ENCODE measurements around the gene CREB1. TPM values are rescaled to one million over a fixed set of nuclear protein-coding genes. Genes with fewer than 3 reads are reported as not detected.

CREB1 gene
- 10 to 100 TPM; 12.6 to 41.0 (median 32.9) TPM for total RNA-seq

- in situ Hi-C loops (cut with MboI; ENCODE audit: low pct_unique_long_range_greater_than_20kb in 2 of 9, low sequenced_read_pairs in 9 of 9, unreplicated experiment in 9 of 9), result no loop called here
- H3K27ac ChIP-seq, result peak within 1 kb of the TSS; percentile 98
- WGBS, 10 experiments, result 0 to 2% methylated on average over 7 to 21 of the region's 92 CpGs; no CpG with 5 or more reads in 8 of the 10 experiments
- peak; percentile 87 to 96 (median 94) for ATAC-seq (replicated peaks in 6 of 8)
- peak within 1 kb of the TSS; percentile 68 to 97 (median 88) for H3K4me3 ChIP-seq
- peaks cover 2 to 10% of the 10 kb centered on the region in 2 donors for H3K4me1 ChIP-seq (replicated peaks in 1 of 2)
Observed at GRCh38 chr2:207529330-207530159, at the start of gene CREB1. Gene CREB1, plus strand, starts transcription at chr2:207529962. Its CDS starts 25,674 bp downstream, at chr2:207555636.

DNA sequence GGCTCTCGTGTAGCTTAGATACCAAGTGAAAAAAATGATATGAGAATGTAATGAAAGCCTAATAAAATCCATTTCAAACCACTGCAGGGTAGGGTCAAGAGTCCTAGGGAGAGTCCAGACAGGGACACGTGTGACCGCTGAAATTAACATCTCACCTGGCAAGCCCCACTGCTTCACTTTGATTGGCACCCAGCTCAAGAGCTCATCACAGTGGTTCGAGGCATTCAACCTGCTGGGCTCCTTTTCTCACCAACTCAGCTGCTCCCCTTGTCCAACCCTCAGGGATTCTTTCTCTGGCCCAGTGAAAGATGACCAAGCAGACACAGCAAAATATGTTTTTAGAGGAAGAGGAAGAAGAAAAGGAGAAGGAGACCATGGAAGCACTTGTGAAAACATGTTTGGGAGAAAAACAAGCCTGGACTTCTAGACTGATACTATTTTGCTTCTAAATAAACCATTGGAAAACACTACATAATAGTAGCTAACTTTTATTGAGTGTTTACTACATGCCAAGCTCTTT lies 49.2 kb upstream of the CREB1 start:
- 39 to 97% (median 74%) methylated on average over 2 to 4 of the region's 4 CpGs; no CpG with 5 or more reads in 4 of the 10 experiments for WGBS, 10 experiments
- Histone ChIP-seq H3K4me3 (no peak overlapping the region), H3K4me1 (replicated peaks in 1 of 2) (no peaks in the 10 kb centered on the region), H3K27ac (no peak overlapping the region)
- no peak for ATAC-seq (replicated peaks in 6 of 8)
- in situ Hi-C loops (cut with MboI; ENCODE audit: low pct_unique_long_range_greater_than_20kb in 2 of 9, low sequenced_read_pairs in 9 of 9, unreplicated experiment in 9 of 9), result loop anchor here in 5 of 9 experiments (25.0 kb wide), 3 partner anchors 493 to 793 kb away; no protein-coding TSS in a partner anchor

- no peak for ATAC-seq (replicated peaks in 6 of 8)
- no peak overlapping the region for H3K4me3 ChIP-seq
- no peak overlapping the region for H3K27ac ChIP-seq
- 50 to 90% (median 86%) methylated on average over 1 to 3 of the region's 3 CpGs; no CpG with 5 or more reads in 3 of the 10 experiments for WGBS, 10 experiments
- no peaks in the 10 kb centered on the region for H3K4me1 ChIP-seq (replicated peaks in 1 of 2)
- in situ Hi-C loops (cut with MboI; ENCODE audit: low pct_unique_long_range_greater_than_20kb in 2 of 9, low sequenced_read_pairs in 9 of 9, unreplicated experiment in 9 of 9), result loop anchor here in 5 of 9 experiments (25.0 kb wide), 3 partner anchors 495 to 795 kb away; no protein-coding TSS in a partner anchor
Observed at GRCh38 chr2:207481924-207482323, 47.8 kb upstream of the CREB1 start.

DNA sequence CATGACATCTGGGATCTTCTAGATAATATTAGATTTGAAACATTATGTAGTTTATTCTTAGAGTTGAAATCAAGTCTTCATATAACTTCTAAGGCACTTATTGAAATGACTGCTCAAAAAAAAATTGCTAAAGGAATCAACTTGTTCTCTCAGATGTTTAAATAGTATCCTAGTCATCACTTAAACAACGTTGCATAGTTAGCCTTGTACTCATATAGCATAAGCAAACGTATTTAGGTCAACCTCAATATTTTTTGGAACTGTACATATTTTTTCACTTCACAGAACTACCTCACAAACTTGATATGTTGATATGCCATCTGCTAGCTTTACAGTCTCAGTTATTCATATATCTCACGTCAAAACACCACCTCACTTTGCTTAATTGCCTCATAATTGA lies 47.1 kb upstream of the CREB1 start:
- H3K27ac ChIP-seq, result no peak overlapping the region
- H3K4me3 ChIP-seq, result no peak overlapping the region
- WGBS, 10 experiments, result 50 to 97% (median 85%) methylated on average over 1 to 3 of the region's 3 CpGs; no CpG with 5 or more reads in 1 of the 10 experiments
- no peaks in the 10 kb centered on the region for H3K4me1 ChIP-seq (replicated peaks in 1 of 2)
- no peak for ATAC-seq (replicated peaks in 6 of 8)
- in situ Hi-C loops (cut with MboI; ENCODE audit: low pct_unique_long_range_greater_than_20kb in 2 of 9, low sequenced_read_pairs in 9 of 9, unreplicated experiment in 9 of 9), result loop anchor here in 5 of 9 experiments (25.0 kb wide), 3 partner anchors 495 to 795 kb away; no protein-coding TSS in a partner anchor

- Histone ChIP-seq H3K27ac (no peak overlapping the region), H3K4me3 (no peak overlapping the region), H3K4me1 (replicated peaks in 1 of 2) (no peaks in the 10 kb centered on the region)
- in situ Hi-C loops (cut with MboI; ENCODE audit: low pct_unique_long_range_greater_than_20kb in 2 of 9, low sequenced_read_pairs in 9 of 9, unreplicated experiment in 9 of 9), result loop anchor here in 5 of 9 experiments (25.0 kb wide), 3 partner anchors 496 to 796 kb away; no protein-coding TSS in a partner anchor
- ATAC-seq (replicated peaks in 6 of 8), result no peak
Observed at GRCh38 chr2:207483066-207483465, 46.7 kb upstream of the CREB1 start.

DNA sequence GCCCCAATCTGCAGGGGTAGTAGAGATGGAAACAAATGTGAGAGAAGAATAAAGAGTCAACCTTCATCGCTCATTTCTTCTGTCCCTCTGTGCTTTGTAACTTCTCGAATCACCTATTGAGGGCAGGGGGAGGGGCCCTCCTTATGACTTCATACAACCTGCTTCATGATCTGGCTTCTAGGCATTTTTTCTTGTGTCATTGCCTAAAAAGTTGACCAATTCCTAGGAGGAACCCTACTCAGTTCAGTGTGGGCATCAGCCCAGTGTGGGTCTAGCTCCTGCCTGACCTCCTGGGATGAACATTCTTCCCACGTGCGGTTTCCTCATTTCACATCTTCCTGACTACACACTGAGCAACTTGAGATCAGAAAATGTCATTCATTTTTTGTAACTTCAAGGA lies 46.3 kb upstream of the CREB1 start:
- H3K4me1 ChIP-seq (replicated peaks in 1 of 2), result no peaks in the 10 kb centered on the region
- 73 to 96% (median 86%) methylated on average over 1 to 4 of the region's 4 CpGs; no CpG with 5 or more reads in 3 of the 10 experiments for WGBS, 10 experiments
- in situ Hi-C loops (cut with MboI; ENCODE audit: low pct_unique_long_range_greater_than_20kb in 2 of 9, low sequenced_read_pairs in 9 of 9, unreplicated experiment in 9 of 9), result loop anchor here in 5 of 9 experiments (25.0 kb wide), 3 partner anchors 496 to 796 kb away; no protein-coding TSS in a partner anchor
- no peak for ATAC-seq (replicated peaks in 6 of 8)
- no peak overlapping the region for H3K27ac ChIP-seq
- no peak overlapping the region for H3K4me3 ChIP-seq

GRCh38 chr2:207484444-207485391 lies 45.0 kb upstream of the CREB1 start:
- no peaks in the 10 kb centered on the region for H3K4me1 ChIP-seq (replicated peaks in 1 of 2)
- 31 to 100% (median 77%) methylated on average over 1 to 8 of the region's 10 CpGs for WGBS, 10 experiments
- in situ Hi-C loops (cut with MboI; ENCODE audit: low pct_unique_long_range_greater_than_20kb in 2 of 9, low sequenced_read_pairs in 9 of 9, unreplicated experiment in 9 of 9), result loop anchor here in 5 of 9 experiments (25.0 kb wide), 3 partner anchors 497 to 797 kb away; no protein-coding TSS in a partner anchor
- ATAC-seq (replicated peaks in 6 of 8), result no peak
- H3K4me3 ChIP-seq, result no peak overlapping the region
- no peak overlapping the region for H3K27ac ChIP-seq

- Histone ChIP-seq H3K4me3 (no peak overlapping the region), H3K4me1 (replicated peaks in 1 of 2) (no peaks in the 10 kb centered on the region), H3K27ac (no peak overlapping the region)
- 0 to 84% (median 62%) methylated on average over 1 to 5 of the region's 5 CpGs; no CpG with 5 or more reads in 4 of the 10 experiments for WGBS, 10 experiments
- peak; percentile 26 to 100 (median 68) for ATAC-seq (replicated peaks in 6 of 8)
- in situ Hi-C loops (cut with MboI; ENCODE audit: low pct_unique_long_range_greater_than_20kb in 2 of 9, low sequenced_read_pairs in 9 of 9, unreplicated experiment in 9 of 9), result loop anchor here in 5 of 9 experiments (25.0 kb wide), 3 partner anchors 500 to 800 kb away; no protein-coding TSS in a partner anchor
Observed at GRCh38 chr2:207487650-207488311, 42.0 kb upstream of the CREB1 start.

GRCh38 chr2:207489251-207489650 lies 40.5 kb upstream of the CREB1 start:
- no peak for ATAC-seq (replicated peaks in 6 of 8)
- Histone ChIP-seq H3K4me1 (replicated peaks in 1 of 2) (no peaks in the 10 kb centered on the region), H3K27ac (no peak overlapping the region), H3K4me3 (no peak overlapping the region)
- 100% methylated on average over 1 to 4 of the region's 4 CpGs; no CpG with 5 or more reads in 4 of the 10 experiments for WGBS, 10 experiments
- in situ Hi-C loops (cut with MboI; ENCODE audit: low pct_unique_long_range_greater_than_20kb in 2 of 9, low sequenced_read_pairs in 9 of 9, unreplicated experiment in 9 of 9), result loop anchor here in 5 of 9 experiments (25.0 kb wide), 3 partner anchors 502 to 802 kb away; no protein-coding TSS in a partner anchor

GRCh38 chr2:207490441-207490840 lies 39.3 kb upstream of the CREB1 start:
- Histone ChIP-seq H3K4me1 (replicated peaks in 1 of 2) (no peaks in the 10 kb centered on the region), H3K27ac (no peak overlapping the region), H3K4me3 (no peak overlapping the region)
- in situ Hi-C loops (cut with MboI; ENCODE audit: low pct_unique_long_range_greater_than_20kb in 2 of 9, low sequenced_read_pairs in 9 of 9, unreplicated experiment in 9 of 9), result loop anchor here in 5 of 9 experiments (25.0 kb wide), 3 partner anchors 503 to 803 kb away; no protein-coding TSS in a partner anchor
- WGBS, 10 experiments, result 75 to 100% (median 100%) methylated on average over 1 to 3 of the region's 3 CpGs; no CpG with 5 or more reads in 3 of the 10 experiments
- ATAC-seq (replicated peaks in 6 of 8), result no peak

DNA sequence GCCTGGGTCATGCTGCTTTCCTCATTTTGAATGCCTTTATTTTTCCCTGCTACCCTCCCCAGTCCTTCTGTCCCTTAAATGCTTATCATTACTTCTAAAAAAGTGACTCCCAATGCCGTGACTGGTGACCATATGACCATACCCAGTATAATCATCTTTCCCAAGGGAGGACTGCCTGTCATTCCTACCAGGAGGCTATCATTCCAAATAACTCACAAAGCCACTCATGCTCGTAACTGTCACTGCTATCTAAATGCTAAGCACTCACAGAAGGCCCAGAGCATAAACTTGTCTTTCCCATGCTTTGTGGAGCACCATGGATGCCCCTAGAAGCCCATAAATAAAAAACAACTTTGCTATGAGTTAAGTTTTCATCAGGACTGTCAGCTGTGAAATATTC lies 38.7 kb upstream of the CREB1 start:
- no peak overlapping the region for H3K4me3 ChIP-seq
- WGBS, 10 experiments, result 20 to 100% (median 84%) methylated on average over 1 to 2 of the region's 2 CpGs; no CpG with 5 or more reads in 2 of the 10 experiments
- no peak overlapping the region for H3K27ac ChIP-seq
- in situ Hi-C loops (cut with MboI; ENCODE audit: low pct_unique_long_range_greater_than_20kb in 2 of 9, low sequenced_read_pairs in 9 of 9, unreplicated experiment in 9 of 9), result loop anchor here in 5 of 9 experiments (25.0 kb wide), 3 partner anchors 504 to 804 kb away; no protein-coding TSS in a partner anchor
- H3K4me1 ChIP-seq (replicated peaks in 1 of 2), result no peaks in the 10 kb centered on the region
- ATAC-seq (replicated peaks in 6 of 8), result no peak
